NCI-H187 treated with DMSO at 0.1 percent for 48 hours (cell line): ENCODE measurements around the gene INPP5E.
A peak's percentile ranks its signal among the peaks of the same experiment; 100 is the strongest.

ENCODE experiments used
- DNase-seq: peaks from one replicate; lab custom pipeline; 2025; lab: John Stamatoyannopoulos, UW

Gene INPP5E, protein sequence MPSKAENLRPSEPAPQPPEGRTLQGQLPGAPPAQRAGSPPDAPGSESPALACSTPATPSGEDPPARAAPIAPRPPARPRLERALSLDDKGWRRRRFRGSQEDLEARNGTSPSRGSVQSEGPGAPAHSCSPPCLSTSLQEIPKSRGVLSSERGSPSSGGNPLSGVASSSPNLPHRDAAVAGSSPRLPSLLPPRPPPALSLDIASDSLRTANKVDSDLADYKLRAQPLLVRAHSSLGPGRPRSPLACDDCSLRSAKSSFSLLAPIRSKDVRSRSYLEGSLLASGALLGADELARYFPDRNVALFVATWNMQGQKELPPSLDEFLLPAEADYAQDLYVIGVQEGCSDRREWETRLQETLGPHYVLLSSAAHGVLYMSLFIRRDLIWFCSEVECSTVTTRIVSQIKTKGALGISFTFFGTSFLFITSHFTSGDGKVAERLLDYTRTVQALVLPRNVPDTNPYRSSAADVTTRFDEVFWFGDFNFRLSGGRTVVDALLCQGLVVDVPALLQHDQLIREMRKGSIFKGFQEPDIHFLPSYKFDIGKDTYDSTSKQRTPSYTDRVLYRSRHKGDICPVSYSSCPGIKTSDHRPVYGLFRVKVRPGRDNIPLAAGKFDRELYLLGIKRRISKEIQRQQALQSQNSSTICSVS

DNA sequence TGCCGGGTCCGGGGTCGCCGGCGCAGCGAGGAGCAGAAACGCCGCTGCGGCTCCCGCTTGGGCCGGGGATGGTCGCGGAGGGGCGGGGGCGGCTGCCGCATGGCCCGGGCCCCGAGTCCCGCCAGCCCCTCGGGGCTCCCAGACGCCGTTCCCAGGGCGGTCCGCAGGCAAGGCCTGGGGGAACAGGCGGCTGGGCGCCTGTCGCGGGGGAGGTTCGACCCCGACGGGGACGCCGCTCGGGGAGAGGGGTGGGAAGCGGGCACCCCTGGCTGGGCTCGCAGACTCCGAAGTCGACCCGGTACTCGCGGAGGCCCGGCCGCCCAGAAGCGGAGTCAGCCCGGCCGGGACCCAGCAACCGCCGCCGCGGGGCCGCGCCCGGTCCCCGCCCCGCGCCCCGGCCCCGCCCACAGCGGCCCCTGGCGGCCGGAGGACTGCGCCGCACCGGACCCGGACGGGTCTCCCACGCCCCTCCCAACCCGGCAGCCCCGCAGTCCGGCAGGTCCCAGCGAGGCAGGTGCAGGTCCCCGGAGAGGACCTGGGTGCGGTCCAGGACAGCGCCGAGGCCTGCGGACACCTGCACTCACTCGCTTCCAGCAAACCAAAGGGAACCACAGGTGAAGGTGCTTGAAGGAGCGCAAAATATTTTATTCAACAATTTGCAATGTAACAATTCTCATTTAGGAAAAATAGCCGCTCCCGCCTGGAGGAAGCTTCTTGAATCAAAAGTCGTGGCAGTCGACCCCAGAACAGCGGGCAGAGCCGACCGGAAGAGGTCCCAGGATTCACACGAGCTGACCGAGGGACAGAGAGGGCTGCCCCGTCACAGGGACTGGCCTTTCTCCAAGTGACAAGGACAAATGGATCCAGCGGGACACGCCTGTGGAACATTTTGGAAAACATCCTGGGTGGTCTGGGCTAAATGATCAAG, at the start of gene INPP5E:
INPP5E (minus strand) TSS at position 365 of the 928 bp plus-strand sequence. CDS start 426 bp downstream, outside the sequence.
- DNase-seq: no peak

DNA sequence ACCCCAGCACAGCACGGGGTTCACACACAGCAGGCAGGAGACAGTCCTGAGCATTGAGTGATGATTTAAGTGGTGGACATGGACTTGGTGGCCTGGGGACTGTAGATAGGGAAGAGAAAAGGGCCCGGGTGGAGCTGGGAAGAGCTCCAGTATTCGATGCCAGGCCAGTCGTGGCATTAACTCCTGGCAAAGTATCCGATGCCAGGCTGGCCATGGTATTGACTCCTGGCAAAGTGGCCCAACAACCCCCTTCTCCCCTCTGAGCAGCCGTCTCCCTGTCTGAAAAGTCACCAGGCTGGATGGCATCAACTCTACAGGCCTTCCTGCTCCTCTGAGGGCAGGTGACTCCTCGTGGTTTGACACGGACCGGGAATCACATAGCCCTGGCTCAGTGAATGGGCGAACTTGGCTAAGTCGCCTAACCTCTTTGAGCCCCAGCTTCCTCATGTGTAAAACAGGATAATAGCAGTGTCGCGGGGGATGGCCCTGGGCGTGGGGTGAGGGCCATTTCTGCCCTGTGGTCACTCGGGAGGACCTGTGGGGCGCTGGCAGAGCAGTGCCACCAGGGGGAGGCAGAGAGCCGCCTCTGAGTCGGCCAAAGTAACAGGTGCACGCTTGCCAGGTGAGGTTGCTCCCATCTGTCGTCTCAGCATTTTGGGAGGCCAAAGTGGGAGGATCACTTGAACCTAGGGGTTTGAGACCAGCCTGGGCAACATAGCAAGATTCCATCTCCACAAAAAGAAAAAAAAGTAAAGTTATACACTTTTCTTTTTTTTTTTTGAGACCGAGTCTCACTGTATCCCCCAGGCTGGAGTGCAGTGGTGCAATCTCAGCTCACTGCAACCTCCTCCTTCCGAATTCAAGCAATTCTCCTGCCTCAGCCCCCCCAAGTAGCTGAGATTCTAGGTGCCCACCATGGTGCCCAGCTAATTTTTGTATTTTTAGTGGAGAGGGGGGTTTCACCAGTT, 48.9 kb upstream of the INPP5E start:
- no peak for DNase-seq

DNA sequence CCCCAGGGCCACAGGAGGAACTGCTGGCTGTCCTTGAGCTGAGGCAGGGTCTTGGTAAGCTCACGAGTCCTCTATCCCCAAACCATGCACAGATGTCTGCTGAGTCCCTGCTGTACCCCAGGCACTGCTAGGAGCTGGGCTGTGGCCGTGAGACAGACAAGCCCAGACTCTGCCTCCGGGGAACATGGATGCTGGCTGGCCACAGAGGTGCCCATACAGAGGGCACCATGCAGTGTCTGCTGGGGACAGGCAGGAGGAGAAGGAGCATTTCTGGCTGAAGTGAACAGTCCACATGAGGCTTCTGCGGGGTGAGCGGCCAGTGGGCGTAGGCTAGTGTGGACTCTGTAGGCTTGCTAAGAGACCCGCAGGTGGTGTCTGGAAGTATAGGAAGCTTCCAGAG, 48.0 kb upstream of the INPP5E start:
- no peak for DNase-seq

DNA sequence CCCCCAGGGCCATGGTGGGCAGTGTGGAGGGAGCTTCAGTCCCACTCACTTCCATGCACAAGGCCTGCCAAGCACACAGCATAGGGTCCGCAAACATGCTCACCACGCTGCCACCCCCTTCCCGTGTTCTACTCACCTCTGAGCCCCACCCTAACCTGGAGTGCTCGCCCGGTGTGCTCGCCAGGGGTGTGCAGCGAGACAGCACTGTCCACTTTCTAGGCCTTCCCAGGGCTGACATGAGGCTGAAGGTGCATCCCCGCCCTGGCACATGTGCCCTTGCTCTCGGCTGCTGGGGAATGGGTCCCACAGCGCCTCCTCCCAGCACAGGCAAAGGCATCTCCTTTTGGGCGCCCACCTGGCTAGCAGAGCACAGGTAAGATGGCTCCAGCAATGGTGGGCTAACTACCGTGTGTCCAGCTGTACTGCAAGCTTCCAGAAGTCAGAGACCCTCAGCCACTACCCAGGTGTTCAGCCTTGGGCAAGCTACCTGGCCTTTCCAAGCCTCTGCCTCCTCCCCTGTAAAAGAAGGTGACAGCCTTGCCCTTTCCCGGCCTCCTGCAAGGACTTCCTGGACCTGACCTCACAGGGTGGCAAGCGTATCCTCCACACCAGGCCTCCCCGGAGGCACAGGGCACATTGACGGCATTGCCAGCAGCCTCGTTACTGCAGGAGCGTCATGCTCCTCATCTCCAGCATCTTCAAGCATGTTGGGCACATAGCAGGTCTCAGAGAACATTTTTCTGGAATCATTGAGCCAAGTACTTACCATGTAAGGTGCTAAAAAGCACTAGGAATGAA, 47.4 kb upstream of the INPP5E start:
- no peak for DNase-seq

DNA sequence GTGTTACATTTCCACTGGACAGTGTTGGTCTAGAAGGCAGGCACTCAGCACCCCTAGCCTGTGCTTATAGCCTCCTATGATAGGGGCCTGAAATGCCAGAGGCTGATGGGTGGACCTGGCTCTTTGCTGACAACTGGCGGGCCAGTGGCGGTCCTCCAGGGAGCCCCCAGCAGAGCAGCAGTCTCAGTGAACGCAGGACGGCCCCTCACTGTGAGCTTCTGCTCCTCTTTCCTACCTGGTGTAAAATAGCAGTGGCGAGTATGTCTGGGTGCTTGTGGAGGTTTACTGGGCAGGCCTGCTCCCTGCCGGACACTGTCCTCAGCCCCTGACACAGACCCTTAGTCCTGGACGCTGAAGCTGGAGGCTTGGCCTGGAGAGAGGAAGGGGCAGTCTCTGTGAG, 46.5 kb upstream of the INPP5E start:
- DNase-seq: no peak

DNA sequence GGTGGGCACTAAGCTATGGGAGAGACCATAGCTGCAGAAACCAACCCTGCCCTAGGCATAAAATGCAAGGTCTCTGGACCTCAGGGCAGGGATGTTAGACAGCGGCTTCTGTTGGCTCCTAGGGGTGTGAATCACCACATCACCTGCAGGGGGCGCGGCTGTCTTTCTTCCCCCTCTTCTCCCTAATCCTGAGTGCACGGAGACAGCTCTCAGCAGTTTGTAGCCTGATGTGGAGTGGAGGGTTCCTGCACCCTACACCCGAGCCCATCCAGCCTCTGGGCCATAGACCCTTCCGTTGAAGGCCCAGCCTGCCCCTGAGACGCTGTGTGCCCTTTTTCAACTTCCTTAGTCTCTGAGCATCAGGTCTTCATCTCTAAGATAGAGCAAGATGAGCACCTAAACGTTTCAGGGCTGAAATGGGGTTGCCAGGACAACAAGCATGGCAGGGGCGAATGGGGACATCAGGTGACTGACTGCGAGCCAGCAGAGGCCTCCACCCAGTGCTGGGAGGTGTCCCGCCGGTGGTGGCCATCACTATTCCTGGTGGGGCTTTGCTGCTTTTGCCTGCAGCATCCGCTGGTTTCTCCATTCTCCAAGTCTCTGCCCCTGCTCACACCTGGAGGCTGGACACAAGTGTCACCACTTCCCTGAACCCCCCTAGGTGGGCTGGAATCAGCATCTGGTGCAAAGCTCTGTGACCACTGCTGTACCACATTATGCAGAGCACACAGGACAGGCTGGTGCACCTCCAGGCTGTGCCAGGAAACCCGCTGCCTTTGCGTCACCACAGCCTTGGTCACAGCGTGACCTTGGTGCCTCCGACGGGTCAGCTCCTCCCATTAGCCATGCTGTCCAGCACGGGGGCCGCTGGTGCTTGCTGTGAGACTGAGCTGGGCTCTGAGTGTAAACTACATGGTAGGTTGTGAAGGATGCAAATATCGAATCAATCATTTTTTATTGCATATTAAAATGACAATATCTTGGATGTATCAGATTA, 45.7 kb upstream of the INPP5E start:
- peak; percentile 2 for DNase-seq

DNA sequence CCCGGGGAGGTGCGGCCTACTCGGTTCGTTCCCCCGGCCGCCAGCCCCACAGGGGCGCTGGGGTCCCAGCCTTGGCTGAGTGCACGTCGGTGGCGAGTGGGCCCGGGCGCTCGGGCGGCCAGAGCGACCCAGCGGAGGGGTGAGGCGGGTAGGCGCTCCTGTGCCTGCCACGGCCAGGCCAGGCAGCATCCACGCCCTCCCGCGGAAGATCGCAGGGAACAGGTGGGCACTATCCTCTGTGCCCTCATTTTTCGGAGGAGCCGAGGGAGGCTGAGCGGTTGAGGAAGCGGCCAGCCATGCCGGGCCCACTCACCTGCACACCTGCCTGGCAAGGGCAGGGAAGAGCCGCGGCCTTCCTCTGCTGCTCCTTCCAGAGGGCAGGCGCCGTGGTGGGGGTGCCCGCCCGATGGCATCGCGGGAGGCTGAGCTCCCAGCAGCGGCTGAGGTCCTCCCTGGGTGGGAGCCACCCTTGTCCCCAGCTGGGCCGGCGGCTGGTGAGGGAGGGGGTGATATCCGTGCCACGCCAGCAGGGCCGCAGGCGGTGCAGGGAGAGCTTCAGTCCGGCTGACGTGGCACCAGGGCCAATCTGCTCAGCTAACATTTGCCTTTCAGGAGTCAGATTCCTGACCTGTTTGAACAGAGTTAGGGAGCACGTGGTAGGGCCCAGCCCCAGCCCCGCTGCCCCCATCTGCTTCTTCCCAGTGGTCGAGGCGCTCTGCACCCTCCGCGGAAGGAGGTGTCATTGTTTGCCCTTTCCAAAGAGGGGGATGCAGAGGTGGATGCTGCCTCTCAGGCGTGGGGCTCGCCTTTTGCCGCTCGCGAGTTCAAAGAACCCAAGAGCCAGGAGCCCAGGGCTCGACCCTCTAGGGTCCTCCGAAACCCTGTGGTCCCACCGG, 44.8 kb upstream of the INPP5E start:
- no peak for DNase-seq

DNA sequence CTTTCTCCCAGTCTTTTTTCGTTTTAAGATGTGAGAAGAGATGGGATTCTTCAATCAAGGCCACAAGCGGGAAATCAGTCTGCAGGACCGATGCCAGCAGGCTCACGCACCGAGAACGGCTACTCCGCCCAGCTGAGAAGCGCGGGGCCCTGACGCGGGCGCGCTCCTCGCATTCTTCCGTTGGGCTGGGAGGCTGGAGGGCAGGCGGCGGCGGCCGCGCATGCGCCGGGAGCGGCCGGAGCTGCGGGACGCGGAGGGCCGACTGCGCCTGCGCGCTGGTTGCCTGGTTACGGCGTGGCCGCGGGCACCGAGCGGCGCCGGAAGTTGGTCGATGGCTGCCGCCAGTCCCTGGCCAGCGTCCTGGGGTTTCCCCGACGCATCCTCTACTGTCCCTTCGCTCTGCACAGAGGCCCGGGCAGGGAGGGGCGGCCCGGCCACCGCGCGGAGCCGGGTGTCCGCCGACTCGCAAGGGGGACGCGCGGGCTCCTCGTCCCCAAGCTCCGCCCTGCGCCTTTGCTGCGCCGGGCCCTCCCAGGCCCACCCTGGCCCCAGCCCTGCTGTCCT, 44.0 kb upstream of the INPP5E start:
- no peak for DNase-seq

DNA sequence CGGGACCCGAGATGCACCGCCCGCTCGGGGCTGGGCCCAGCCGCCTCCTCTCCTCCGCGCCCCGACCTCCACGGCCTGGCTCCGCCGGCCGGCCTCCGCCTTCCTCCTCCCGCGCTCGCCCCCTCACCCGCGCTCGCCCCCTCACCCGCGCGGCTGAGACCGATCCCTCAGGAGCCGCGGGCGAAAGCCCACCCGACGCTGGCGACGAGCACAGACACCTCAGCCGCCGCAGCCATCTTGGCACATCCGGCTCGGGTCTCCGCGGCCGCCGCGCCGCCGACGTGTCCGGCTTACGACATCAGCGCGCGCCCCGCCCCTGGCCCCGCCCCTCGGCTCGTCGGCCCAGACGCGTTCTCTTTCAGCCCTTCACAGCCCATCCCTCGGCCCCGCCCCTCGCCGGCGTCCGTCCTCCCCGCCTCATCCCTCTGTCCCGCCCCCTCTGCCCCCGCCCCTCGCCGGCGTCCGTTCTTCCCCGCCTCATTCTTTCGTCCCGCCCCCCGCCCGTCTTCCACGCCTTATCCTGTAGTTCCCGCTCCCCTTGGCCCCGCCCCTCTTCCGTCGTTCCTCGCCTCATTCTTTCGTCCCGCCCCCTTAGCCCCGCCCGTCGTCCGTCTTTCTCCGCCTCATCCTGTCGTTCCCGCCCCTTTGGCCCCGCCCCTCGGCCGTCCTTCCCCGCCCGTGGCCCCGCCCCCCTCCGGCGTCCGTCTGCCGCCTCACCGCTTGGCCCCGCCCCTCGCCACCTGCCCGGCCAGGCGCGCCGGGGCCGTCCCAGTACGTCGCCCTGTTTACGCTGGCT, 43.3 kb upstream of the INPP5E start, which contains the start of gene SEC16A:
SEC16A (minus strand) TSS at position 248 of the 796 bp plus-strand sequence. CDS start 5,425 bp downstream, outside the sequence.
- DNase-seq: peak; percentile 55

DNA sequence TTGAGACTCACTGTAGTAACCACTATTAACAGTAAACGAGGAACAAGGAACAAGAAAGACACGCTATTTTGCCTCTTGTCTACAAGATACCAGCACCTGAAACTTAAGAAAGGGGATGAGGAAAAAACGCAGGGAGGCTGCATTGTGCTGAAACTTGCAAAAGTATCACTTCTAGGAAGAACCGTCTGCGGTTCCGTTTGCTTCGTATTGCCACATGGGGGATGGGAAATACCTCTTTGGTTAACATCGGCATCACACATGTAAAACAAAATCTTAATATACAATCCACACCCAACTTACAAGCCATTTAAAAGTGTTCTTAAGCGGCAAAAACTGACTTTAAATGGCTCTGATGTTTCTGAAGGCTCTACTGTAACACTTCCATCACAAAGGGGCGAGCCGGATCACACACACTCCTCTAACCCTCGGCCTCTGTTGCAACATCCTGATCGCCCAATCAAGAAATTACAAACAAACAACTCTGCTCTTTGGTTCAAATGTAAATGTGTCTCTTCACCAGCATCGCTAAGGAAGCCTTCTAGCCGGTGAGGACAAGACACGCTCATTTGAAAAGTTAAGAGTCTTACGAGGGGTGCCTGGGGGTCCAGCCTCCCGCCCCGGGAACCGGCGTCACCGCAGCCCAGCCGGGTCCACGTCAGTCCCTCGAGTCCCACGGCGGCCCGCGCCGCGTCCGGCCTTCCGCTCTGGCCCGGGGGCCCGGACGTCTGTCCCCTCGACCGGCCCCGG, 42.6 kb upstream of the INPP5E start:
- DNase-seq: no peak

DNA sequence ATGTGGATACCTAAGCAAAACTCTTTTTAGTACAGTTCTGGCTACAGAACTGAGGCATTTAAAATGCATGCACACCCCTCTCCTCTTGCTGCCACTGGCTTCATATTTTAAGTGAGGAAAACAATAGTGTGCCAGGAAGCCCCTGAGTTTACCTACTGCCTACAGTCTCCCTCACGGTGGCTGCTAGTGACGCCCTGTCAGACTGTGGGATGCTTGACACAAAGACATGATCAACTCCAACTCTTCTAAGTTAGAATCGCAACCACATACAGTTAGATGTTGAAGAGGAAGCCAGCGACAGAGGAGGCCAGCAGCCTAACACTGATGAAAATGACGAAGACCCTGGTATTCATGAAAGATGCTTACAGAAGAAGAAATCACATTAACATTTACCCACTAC, 41.9 kb upstream of the INPP5E start:
- no peak for DNase-seq

DNA sequence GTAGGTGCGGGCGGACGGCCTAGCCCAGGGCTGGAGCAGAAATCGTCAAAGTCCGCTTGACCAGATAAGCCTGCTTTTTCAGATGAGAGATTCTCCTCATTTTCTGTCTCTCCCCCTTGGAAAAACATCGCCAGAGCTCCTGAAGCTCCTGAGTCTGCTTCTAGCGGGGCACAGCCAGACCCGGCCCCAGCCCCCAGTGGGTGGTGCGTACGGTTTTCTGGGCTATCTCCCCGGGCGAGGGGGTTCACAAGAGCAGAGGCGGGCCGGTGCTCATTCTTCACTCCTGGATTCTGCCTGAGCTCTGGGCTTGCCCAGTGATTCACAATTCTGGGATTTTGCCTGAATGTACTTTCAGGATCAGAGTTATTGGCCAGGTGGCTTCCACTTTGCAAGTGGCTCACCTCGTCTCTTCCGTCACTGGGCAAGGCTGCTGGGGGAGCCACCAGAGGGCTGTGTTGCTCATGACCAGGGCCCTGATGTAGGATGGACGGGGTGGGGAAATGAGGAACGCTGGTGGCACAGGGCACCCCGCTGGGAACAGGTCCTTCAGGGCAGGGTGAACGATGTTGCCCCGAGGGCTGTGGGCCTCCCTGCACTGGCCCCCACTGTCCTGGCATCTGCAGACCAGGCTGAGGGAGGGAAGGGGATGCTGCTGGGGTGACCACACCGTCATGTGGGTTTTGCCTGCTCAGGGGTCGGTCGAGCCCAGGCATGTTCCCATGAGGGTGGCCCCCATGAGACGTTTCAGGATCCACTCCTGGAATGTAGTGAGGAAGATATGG, 36.9 kb upstream of the INPP5E start:
- DNase-seq: no peak

DNA sequence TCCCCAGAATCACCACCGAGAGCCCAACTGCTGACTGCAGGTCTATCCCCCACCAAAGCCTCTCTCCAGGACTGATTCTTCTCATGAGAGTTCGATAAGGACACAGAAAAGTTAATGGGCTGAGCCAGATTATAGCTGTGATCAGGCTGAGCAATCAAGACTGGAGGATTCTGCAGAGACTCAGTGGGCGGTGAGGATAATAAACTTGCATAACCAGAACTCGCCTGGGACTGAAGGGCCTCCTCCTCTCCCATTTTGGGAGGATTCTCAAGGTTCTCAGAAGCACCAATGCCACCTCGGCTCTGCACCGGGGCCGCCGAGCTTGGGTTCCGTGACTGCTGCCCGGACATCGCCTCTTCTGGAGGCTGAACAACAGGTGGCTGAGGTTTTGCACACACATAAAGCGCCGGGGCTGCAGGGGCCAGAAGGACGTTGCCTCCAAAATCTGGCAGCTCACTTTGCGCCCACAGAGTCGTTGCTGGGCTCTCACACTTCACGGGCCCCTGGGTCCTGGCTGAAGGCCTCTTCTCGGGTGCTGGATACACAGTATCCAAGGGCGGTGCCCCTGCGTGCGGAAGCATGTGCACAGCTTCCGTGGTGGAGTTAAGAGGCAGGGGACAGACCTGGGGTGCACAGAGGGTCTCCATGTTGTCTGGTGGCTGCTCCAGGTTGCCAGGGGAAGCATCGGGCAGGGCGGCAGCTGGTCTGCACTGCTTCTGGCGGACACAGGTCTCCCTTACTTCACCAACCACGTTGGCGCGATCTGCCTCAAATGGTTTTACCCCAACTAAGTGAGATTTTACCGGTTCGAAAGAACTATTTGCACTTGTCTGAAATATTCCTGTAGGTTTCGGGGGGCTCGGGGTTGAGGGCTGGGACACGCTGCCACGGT, 35.6 kb upstream of the INPP5E start:
- DNase-seq: no peak

DNA sequence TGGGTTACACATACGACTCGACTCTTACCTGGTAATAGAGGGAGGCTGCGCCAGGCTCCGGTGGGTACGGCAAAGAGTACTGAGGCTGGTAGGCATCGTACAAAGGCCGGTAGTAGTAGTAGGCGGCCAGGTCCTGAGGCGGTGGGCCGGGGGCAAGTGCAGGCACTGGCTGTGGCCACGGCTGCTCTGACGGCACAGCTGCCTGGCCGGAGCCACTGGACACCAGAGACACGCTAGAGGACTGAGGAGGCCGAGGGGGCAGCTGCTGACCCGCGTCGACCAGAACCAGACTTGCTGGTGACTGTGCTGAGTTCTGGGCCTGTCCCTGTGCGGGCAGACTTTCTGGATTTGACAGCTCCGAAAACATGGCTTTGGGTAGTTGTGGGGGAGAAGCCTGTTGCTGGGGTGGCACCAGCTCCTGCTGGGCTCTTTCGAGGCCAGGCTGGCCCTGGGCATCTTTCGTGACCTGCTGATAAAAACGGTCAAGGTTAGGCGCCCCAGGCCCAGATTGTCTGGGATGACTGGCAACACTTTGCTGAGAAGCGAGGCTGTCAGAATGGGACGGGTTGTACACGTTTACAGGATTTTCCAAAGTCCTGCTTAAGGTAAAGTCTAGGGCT, 34.5 kb upstream of the INPP5E start:
- no peak for DNase-seq
